IPS DF 19.7 (cell line): ENCODE results near the gene PDE1C.
A peak's percentile ranks its signal among the peaks of the same experiment; 100 is the strongest.
"Not testable (repeated sequence)": the region's sequence is repeated elsewhere in the genome, so short reads cannot be mapped to it uniquely, and the experiment has no call there.

ENCODE experiments used
- DNase-seq: peaks from one replicate; pipeline ENCODE4 v3.0.0-alpha.2; 2013; ENCODE audit warnings: low read depth, low spot score

Gene PDE1C

DNA sequence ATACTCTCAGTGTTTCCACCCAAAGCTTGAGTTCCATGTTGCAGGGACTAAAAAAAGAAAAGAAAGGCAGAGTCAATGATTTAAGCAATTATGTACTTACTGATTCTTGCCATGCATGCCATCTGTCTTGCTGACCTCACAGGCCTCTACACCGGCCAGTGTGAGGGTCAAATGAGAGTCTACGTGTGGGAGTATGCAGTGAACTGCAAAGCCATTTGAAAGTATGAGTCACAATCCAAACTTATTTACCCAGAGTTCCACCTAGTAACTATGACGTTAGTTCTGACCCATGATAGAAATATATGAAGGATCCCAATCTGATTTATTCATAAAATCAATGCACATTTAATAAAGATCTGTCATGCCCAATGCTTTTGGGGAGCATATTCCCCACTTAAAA lies 26.5 kb downstream of the PDE1C start:
- DNase-seq = no peak

DNA sequence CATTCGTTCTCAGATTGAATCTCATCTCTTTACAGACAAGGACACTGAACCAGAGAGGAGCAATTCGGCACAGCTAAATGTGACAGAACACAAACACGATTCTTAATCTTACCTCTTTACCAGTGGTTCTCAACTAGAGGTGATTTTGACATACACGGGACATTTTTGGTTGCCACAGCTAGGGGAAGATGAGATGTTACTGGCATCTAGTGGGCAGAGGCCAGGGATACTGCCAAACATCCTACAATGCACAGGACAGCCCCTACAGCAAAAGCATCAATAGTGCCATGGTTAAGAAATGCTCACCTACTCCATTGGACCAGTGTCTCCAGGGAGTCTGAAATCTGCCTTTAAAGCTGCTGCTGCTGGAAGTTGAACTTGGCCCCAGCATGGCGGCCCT lies 27.3 kb downstream of the PDE1C start:
- DNase-seq = no peak

DNA sequence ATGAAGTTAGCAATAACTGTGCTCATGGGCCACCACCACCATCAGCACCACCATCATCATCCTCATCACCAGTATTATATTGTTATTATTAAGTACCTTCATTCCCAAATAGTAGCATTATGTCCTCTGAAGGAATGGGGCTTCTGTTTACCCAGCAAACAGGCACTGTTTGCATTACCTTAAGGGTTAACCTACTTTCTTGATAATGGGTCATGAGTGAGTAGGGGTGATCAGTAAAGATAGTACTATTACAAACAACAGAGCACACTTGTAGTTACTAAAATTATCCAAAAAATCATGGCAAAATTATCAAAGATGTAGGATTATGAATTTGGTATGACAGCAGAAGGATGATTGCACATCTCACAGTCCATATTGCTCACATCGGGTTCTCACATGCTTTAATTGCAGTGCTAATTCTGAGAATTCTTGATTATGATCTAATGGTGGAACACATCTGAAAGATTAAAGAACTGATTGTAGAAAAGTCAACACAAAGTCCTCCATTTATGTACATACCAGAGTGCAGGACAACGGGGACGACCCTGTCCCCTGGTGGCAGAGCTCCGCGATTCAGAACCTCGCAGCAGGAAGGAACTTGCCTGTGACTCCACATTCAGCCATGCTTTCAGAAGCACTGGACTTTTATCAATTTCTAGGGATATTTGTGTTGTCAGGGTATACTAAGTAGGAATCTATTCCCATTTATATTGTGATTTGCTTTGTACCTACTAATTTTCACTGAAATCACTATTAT lies 31.0 kb downstream of the PDE1C start:
- no peak for DNase-seq

DNA sequence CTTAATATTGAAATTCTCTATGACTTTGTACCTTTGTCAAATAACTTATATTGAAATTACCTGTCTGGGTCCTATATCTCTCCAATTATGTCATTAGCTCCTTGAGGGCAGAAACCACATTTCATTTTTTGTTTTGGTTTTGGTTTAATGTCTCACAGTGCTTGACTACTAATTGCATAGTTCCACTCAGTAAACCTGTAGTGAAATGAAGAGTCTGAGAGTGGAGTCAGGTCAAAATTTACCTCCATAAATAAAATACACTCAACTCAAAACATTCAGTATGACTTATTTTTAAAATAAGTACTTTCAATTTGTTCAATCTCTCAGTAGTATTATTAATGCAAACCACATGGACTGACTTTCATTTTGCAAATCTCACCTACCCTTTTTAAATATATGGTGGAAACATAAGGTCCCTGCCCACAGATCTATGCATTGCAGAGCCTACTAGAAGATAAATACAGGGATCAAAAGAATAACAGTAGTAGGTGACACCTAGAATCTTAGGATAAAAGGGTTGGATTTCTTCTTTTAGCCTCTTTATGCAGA lies 32.5 kb downstream of the PDE1C start:
- DNase-seq = no peak

DNA sequence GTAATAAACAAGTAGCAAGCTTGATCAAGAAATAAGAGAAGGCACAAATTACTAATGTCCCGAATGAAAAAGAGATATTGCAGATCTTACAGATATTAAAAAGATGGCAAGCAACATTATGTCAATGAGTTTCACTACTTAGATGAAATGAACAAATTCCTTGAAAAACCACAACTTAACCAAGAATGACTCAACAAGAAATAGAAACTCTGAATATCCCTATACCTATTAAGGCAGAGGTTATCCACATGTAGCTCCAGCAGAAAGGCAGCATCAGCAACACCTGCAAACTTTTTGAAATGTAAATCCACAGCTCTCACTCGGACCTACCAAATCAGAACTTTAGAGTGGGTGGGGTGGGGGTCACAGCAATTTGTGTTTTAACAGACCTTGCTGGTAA lies 33.6 kb downstream of the PDE1C start:
- DNase-seq = no peak

DNA sequence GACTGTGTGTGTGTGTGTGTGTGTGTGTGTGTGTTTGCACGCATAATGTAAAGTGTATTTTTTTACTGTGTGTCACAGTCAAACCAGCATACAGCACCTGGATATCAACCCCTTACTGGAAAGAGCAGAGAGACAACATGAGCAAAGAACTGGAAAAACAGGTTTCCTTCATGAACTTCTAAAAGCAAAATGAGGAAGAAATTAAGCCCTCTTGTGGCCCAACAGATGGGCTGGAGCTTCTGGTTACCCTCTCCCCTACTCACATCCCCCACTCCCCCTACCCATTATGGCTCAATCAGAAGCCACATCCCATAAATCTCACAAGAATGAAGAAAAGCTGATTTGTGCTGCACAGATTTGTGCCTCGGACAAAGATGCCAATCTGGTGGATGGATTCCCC lies 36.2 kb downstream of the PDE1C start:
- DNase-seq = peak; percentile 15

DNA sequence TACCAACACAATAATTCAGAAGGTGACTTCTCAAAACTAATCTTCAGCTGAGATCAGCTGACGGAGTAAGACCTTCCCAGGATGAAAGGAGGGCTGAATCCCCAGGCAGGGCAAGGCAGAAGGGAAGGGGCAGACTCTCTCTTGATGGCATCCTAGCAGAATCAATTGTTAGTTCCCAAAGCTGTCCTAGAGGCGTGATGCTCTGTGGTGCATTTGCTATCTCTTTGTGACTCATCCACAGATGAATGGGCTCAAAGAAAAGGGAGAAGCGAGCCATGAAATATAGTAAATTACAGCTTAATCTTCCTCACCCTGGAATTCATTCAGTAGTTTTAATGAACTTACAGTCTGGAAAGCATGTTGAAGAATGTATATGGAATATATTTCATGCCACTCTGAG lies 37.2 kb downstream of the PDE1C start:
- DNase-seq = no peak

DNA sequence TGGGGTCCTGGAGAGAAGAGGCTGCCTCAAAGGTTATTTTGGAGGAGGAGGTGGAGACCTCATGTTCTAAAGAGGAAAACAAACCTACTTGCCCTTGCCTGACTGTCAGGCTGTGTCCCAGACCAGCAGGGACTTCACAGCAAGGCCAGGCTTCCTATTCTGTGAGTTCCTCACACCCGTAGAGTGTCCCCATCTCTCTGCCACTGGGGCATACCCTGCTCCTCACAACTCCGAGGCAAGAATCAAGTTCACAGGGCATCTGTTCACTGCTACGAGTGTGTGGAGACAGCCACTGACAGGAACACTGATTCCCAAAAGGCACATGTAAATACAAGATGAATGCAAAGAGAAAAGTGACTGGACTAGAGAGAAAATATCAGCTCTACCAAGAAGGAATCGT lies 38.0 kb downstream of the PDE1C start:
- no peak for DNase-seq

DNA sequence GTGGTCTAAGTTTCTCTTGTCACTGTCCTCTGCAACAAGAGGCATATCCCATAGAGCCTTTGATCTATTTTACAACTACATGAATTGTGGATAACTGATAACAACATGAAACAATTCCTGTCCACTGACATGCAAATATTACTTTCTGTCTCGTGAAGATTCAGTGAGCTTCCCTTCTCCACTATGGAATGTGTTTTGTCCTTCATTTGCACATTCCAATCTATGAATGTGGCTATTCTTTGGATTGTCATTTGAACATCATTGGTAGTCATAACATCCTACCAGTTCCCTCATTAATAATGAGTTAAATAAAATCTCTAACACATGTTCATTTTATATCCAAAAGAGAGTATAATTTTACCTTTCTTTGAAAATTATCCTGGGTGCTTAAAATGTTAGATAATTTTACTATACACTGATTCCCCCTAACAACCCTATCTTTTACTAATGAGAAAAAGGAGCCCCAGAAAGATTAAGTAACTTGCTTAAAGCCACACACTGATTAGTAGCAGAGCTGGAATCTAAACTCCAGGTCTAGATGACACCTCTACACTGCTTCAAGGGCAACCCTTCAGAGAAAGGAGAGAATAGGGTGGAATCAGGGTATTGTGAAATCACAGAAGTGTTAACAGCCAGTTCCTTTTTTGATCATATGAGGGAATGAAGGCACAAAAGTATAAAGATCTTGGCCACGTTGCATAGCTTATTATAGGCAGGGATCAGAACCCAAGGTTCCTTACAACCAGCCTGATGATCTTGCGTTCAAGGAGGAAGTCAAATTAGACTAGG lies 39.1 kb downstream of the PDE1C start:
- DNase-seq = no peak

DNA sequence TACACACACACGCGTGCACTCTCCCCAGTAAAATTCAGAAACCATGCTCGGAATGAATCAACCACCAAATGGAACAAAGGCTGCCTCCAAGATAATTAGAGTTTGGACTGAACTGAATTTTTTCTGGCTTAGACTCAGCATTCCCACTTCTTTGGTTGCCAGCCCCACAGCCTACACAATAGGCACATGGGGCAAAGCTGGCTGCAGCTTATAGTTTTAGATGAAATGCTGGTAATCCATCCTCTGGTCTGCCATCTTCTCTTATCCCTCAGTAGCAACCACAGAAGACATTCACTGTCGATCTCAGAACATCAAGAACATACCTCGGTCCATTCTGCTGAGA lies 44.2 kb downstream of the PDE1C start:
- no peak for DNase-seq

DNA sequence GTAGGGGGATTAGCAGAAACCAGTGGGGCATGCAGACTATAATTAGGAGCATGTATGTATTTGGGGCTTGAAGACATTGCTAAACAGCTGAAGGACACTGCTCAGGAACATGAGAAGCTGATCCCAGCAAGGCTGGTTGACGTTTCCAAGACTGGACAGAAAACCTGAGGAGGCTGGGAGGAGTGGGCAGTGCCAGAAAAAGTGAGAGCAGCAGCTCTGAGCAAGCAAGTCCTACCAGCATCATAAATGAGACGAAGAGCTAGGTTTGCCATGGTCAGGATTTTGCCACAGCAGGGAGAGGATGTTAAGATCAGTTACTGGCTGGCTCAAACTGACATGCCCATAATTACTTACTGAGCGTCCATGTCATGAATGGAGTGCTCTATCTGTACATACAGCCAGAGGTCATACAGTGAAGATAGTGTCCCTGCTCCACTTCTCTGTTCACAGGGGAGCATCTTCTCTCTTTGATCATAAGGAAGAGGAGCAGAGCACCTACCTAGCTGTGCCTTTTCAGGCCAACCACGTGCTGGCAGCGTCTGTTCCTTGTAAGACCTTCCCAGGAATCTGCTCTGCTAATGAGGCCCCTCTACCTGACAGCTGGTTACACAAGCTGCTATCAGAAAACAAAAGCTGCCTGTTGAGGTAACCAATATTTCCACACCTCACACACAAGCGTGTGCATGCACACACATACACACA lies 44.7 kb downstream of the PDE1C start:
- no peak for DNase-seq

DNA sequence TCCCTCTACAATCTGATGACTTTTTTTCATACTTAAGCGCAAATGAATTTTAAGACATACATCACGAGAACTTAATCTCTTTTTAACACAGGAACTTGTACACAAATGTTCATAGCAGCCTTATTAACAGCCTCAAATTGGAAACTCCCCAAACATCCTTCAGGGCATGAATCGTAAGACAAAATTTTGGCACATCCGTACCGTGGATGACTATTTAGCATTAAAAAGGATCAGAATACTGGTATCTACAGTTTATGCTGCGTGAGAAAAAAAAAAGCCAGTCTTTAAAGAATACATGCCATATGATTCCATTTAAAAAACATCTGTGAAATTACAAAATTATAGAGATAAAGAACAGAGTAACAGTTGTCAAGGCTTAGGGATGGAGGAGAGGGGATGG lies 46.8 kb downstream of the PDE1C start:
- no peak for DNase-seq

DNA sequence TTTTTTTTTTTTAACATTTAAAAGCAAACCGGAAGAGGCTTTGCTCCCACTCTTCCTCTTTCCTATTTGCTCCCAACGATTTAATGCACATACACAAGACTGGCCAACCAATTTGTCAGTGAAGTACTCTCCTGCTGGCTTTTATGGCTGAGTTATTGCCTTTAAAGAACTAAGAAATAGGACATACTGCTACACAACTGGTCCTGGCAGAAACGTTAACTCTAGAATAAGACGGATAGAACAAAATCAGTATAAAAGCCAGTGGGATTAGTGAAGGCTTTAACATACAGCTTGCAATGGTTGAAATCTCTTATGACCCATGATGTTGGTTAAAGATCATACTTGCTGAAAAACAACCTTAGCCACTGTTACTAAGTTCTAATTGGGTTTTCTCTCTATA lies 47.2 kb downstream of the PDE1C start:
- no peak for DNase-seq

DNA sequence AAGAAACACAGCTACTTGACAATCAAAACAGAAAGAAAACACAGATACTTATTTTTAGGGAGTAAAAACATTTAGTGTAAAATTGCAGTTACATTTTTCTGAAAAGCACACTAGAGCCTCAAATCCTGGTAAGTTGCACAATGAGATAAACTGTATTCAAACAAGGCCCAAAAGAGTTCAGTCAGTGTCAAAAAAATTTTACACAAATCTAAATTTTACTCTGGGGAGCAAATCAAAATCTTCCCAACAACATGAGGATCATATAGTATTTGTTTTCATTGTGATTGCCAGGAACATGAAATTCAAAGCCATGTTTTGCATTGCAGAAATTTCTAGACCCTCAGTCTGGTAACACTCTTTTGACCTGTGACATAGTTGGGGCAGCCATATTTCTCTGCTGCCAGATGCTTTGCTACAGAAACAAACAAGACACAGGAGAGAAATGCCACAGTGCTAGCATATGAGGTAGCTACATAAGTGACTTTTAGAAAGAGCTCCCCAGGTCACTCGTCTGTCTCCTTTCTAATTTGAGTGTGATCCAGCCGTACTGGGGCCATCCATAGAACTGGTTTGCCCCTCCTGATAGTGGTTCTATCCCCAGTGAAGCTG lies 49.6 kb downstream of the PDE1C start:
- DNase-seq = no peak

DNA sequence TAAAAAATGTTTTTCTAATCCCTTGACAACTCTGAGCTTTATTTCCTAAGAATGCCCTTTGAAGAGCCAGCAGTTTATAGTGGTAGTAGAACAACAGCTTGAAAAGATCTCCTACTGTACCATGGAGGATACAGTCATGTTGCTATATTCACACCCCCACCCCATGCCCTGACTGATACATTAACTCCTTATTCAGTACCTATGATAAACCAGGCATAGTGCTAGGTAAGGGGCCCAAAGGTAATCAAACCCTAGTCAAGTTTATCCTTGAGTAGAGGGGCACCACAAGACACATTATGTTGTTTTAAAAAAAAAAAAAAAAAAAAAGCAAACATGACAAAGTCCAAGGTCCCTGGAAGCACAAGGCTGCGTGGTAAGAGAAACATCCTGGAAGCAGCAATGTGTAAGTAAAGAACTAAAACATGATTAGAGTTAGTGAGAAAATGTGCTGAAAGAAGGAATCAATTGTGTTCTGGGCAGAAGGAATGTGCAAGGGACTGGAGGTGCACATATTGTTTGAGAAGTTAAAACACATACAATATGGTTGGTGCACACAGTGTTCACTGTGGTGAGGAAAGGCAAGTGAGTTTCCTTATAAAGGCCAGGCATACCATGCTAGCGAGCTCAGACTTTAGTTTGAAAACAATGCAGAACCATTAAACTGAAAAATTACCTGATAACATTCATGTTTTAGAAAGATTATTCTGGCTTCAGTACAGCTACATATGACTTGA lies 51.2 kb downstream of the PDE1C start:
- no peak for DNase-seq

DNA sequence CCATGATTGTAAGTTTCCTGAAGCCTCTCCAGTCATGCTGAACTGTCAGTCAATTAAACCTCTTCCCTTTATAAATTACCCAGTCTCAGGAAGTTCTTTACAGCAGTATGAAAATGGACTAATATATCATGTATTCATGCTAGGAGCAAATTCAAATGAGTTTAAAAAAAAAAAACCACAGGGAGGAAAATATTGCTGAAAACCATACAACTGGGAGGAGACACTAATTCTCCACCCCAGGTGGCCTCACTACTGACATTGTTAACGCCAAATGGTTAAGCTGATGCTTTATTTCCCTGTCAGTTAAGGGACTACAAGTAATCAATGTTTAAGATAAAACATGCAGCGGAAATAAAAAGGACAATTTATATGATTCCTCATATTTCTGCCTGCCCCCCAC lies 55.1 kb downstream of the PDE1C start:
- no peak for DNase-seq

DNA sequence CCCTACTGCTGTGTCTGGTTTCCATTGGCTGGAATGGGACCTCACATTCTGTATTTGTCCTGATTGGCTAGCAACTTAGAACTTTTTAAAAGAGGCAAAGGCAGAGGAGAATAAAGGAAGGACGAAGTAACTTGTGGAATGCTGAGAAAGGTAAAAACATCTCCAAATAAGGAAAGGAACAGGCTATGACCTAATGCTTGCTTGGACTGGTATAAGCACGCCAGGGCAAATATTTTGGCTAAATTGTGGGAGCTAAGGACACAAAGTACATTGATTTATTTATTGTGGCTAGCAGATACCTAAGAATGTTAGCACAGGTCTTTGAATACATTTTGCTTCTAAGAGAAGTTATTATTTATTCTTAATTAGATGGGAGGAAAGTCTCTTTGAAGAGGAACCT lies 56.7 kb downstream of the PDE1C start:
- DNase-seq = not testable (repeated sequence)

DNA sequence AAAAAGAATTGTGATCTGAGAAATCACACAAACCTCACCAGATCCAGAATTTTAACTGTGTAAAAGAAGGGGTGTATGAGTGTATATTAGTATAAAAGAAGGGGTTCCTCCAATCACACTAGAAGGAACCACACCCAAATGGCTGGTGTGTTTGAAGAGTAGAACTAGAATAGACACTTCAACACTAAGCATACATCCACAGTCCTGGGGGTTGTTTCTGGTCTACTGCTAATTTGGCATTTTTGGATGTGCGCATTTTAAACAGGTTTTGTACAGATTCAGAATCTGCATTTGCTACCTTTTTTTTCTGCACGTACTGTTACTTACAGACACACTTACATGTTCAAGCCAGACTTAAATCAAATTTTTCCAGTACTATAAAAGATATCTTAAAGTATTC lies 64.6 kb downstream of the PDE1C start:
- DNase-seq = no peak

DNA sequence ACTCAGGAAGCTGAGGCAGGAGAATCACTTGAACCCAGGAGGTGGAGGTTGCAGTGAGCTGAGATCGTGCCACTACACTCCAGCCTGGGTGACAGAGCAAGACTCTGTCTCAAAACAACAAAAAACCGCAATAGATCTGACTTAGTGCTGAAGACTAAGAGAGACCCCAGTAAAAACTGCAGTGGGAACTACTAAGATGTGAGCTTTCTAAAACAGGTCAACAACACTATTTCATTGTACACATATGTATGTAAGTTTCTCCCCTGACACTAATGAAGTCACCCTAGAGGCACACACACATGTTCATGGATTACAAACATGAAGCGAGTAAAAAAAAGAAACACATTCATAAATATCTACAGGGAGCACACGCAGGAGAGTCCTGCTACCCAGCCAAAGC lies 68.3 kb downstream of the PDE1C start:
- DNase-seq = no peak

DNA sequence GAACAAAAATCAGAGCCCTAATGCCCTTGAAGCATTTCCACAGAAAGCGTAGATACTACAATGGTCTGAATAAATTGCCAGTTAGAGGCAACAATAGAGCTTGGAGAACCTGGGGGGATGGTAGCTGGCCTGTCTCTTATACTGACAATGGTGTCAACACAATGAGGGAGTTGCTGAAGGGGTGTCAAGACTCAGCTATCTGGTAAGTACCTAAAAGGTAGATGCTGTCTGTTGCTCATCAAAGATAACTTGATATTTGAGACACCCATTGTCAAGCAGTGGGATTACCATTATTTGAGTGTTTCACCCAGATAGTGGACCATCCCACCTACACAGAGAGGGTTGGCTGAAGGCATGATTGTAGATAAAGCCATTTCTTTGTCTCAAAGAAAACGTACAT lies 72.8 kb downstream of the PDE1C start:
- DNase-seq = no peak

DNA sequence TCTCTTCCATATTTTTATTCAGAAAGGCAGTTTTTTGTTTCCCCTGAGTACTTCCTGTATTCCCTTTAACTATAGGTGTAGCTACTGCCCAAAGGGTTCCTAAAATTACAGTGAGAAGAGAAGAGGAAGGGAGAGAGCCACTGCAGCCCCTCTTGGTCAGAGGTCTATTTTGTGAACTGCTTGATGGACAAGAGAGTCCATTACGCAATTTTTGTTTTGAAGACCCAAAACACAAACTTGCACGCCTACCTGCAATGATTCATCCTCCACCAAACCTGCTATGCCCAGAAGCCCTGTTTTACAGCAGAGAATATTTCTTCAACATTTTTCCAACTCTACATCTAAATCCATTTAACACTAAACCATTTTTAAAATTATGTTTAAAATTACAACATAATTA lies 75.1 kb downstream of the PDE1C start:
- no peak for DNase-seq
